OCI-LY7 (cell line): ENCODE measurements around the gene TP53RK.

Experiments
- EZH2phosphoT487 ChIP-seq: fragments of 200-600 bp; sonication (generic); IDR thresholded peaks from 2 replicates; pipeline ENCODE4 v1.6.1; 2018; ENCODE audit warnings: low read depth, borderline replicate concordance, mild to moderate bottlenecking, mixed run types, antibody characterized with exemption, low read length, moderate library complexity, mixed read lengths
- TF ChIP-seq, protein P1 (sequence below): fragments of 200-600 bp; sonication (generic); conservative IDR thresholded peaks from 2 replicates; pipeline ENCODE4 v1.5.1; 2014; ENCODE audit warnings: mild to moderate bottlenecking, antibody characterized with exemption, low read length, moderate library complexity, mixed read lengths

DNA sequence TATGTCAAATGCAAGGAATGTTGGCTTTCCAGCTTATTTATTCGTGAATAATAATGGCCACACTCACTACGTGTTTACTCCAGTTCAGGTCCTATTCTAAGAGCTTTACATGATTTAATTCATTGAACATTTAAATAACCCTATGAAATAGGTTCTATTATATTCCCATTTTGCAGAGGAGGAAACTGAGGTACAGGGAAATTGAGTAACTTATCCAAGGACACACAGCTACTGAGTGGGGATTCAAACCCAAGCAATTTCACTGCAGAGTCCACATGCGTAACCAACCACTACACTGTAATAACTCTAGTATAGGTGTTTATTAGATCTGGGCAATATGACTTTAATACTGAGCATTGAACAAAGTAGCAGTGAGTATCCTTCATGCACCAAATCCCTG is 25.7 kb downstream of the TP53RK start:
- TF ChIP-seq, protein P1, sequence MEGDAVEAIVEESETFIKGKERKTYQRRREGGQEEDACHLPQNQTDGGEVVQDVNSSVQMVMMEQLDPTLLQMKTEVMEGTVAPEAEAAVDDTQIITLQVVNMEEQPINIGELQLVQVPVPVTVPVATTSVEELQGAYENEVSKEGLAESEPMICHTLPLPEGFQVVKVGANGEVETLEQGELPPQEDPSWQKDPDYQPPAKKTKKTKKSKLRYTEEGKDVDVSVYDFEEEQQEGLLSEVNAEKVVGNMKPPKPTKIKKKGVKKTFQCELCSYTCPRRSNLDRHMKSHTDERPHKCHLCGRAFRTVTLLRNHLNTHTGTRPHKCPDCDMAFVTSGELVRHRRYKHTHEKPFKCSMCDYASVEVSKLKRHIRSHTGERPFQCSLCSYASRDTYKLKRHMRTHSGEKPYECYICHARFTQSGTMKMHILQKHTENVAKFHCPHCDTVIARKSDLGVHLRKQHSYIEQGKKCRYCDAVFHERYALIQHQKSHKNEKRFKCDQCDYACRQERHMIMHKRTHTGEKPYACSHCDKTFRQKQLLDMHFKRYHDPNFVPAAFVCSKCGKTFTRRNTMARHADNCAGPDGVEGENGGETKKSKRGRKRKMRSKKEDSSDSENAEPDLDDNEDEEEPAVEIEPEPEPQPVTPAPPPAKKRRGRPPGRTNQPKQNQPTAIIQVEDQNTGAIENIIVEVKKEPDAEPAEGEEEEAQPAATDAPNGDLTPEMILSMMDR, result no peak
- TF ChIP-seq EZH2phosphoT487, result no peak
